Astrocyte (in vitro differentiated cells and primary cell): ENCODE data around the gene SPARC. TPM values are rescaled to one million over a fixed set of nuclear protein-coding genes. Genes with fewer than 3 reads are reported as not detected.

Experiments
- DNase-seq: peaks from one replicate; pipeline ENCODE4 v3.0.0-alpha.2; 2010; ENCODE audit warnings: low read depth
- FAIRE-seq: peaks from 2 replicates; lab custom pipeline; 2011; peaks lifted over from hg19 to GRCh38; lab: Jason Lieb, UNC
- H2AFZ ChIP-seq: 2 replicates; pipeline ENCODE4 v1.6.0; 2012; ENCODE audit warnings: low read depth, low read length, inconsistent platforms
- H3K27ac ChIP-seq: 2 replicates; pipeline ENCODE4 v1.5.1; 2011; ENCODE audit warnings: low read depth, low read length, inconsistent platforms
- H3K27me3 ChIP-seq: 2 replicates; pipeline ENCODE4 v1.6.0; 2011; ENCODE audit warnings: low read length, inconsistent platforms; ENCODE audit not compliant: insufficient read depth
- H3K36me3 ChIP-seq: 2 replicates; pipeline ENCODE4 v1.5.1; 2011; ENCODE audit warnings: low read length, inconsistent platforms; ENCODE audit not compliant: insufficient read depth
- H3K4me1 ChIP-seq: 2 replicates; pipeline ENCODE4 v1.5.1; 2011; ENCODE audit warnings: low read length, inconsistent platforms; ENCODE audit not compliant: insufficient read depth
- H3K4me2 ChIP-seq: 2 replicates; pipeline ENCODE4 v1.6.0; 2012; ENCODE audit warnings: low read length, inconsistent platforms
- H3K4me3 ChIP-seq: 2 replicates; pipeline ENCODE4 v1.5.1; 2011; ENCODE audit warnings: low read depth, mild to moderate bottlenecking, low read length, inconsistent platforms; ENCODE audit not compliant: insufficient read depth
- H3K79me2 ChIP-seq: 2 replicates; pipeline ENCODE4 v1.6.0; 2012; ENCODE audit warnings: mild to moderate bottlenecking, low read length, inconsistent platforms; ENCODE audit not compliant: insufficient read depth
- H3K9ac ChIP-seq: 2 replicates; pipeline ENCODE4 v1.6.0; 2012; ENCODE audit warnings: mild to moderate bottlenecking, low read length, inconsistent platforms
- H3K9me3 ChIP-seq: 2 replicates; pipeline ENCODE4 v1.5.1; 2012; ENCODE audit warnings: low read depth, mild to moderate bottlenecking, low read length, inconsistent platforms; ENCODE audit not compliant: insufficient read depth
- H4K20me1 ChIP-seq: 2 replicates; pipeline ENCODE4 v1.6.0; 2012; ENCODE audit warnings: low read length, inconsistent platforms; ENCODE audit not compliant: insufficient read depth
- H3K27ac Mint-ChIP-seq: one replicate; pipeline ENCODE4 v1.8.0; 2021; ENCODE audit warnings: mild to moderate bottlenecking, mixed read lengths; ENCODE audit not compliant: unreplicated experiment
- H3K27me3 Mint-ChIP-seq: one replicate; pipeline ENCODE4 v1.8.0; 2021; ENCODE audit warnings: low read depth, mixed read lengths; ENCODE audit not compliant: unreplicated experiment
- H3K36me3 Mint-ChIP-seq: one replicate; pipeline ENCODE4 v1.8.0; 2021; ENCODE audit warnings: low read depth, mixed read lengths; ENCODE audit not compliant: unreplicated experiment
- H3K4me1 Mint-ChIP-seq: one replicate; pipeline ENCODE4 v1.8.0; 2021; ENCODE audit warnings: low read depth, mixed read lengths; ENCODE audit not compliant: unreplicated experiment
- H3K4me3 Mint-ChIP-seq: one replicate; pipeline ENCODE4 v1.8.0; 2021; ENCODE audit warnings: mild to moderate bottlenecking, moderate library complexity, mixed read lengths; ENCODE audit not compliant: unreplicated experiment
- H3K9me3 Mint-ChIP-seq: one replicate; pipeline ENCODE4 v1.8.0; 2021; ENCODE audit warnings: mild to moderate bottlenecking, mixed read lengths; ENCODE audit not compliant: unreplicated experiment
- EZH2 ChIP-seq: IDR thresholded peaks from 2 replicates; pipeline ENCODE4 v1.6.1; 2012; ENCODE audit warnings: mild to moderate bottlenecking, low read length, inconsistent platforms; ENCODE audit not compliant: insufficient read depth
- total RNA-seq: library from RNA; stranded (reverse); gene quantifications from 2 replicates; pipeline ENCODE4 v1.2.1, GENCODE V29; 2021
- TF ChIP-seq, protein P1 (sequence below): IDR thresholded peaks from 2 replicates; pipeline ENCODE4 v1.5.1; 2011; ENCODE audit warnings: low read depth, mild to moderate bottlenecking, inconsistent platforms, low read length, moderate library complexity; ENCODE audit not compliant: insufficient read depth

Gene SPARC
- total RNA-seq, 1 donor from 2014 or later, result 15,667 TPM

DNA sequence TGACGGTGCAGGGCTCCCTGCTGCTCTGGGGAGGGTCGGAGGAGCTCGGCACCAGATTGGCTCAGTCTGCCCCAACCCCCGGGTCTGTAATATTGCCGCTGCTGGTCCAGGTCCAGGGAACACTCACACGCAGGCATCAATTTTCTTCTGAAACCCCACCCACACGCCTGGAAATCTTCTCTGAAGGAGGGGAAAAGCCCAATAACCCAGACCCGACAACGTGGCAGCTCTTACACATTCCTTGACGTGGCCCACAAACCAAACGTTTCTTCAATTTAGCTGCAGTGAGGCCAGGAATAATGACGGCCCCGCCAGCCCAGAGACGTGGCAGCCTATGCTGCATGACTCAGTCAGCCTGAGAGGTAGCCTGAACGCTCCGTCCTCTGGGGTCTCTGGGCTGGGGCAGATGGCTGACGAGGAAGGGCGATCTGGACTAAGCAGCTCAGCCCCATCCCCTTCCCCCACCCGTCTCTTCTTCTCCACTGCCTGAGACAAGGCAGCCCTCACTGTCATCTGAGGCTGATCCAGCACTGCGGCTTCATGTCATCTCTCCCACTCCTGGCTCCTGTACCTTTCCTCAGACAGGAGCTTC lies 9.9 kb upstream of the SPARC start:
- no peaks in the 10 kb centered on the region for H3K36me3 Mint-ChIP-seq
- H3K9me3 Mint-ChIP-seq, result no peaks in the 10 kb centered on the region
- Histone ChIP-seq H3K4me2 (peak overlapping the region; percentile 68), H2AFZ (peak overlapping the region; percentile 33), H3K79me2 (no peaks in the 10 kb centered on the region), H4K20me1 (no peaks in the 10 kb centered on the region), H3K4me3 (peak overlapping the region; percentile 19), H3K27me3 (no peaks in the 10 kb centered on the region), H3K9ac (peak overlapping the region; percentile 90), H3K36me3 (no peaks in the 10 kb centered on the region), H3K4me1 (peaks cover 58% of the 10 kb centered on the region), H3K9me3 (no peaks in the 10 kb centered on the region), H3K27ac (peak overlapping the region; percentile 99)
- TF ChIP-seq, protein P1, sequence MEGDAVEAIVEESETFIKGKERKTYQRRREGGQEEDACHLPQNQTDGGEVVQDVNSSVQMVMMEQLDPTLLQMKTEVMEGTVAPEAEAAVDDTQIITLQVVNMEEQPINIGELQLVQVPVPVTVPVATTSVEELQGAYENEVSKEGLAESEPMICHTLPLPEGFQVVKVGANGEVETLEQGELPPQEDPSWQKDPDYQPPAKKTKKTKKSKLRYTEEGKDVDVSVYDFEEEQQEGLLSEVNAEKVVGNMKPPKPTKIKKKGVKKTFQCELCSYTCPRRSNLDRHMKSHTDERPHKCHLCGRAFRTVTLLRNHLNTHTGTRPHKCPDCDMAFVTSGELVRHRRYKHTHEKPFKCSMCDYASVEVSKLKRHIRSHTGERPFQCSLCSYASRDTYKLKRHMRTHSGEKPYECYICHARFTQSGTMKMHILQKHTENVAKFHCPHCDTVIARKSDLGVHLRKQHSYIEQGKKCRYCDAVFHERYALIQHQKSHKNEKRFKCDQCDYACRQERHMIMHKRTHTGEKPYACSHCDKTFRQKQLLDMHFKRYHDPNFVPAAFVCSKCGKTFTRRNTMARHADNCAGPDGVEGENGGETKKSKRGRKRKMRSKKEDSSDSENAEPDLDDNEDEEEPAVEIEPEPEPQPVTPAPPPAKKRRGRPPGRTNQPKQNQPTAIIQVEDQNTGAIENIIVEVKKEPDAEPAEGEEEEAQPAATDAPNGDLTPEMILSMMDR, result no peak
- TF ChIP-seq EZH2, result no peak
- H3K4me3 Mint-ChIP-seq, result peak overlapping the region; percentile 15
- peak overlapping the region; percentile 100 for H3K27ac Mint-ChIP-seq
- peak; percentile 100 for DNase-seq
- H3K27me3 Mint-ChIP-seq, result no peaks in the 10 kb centered on the region
- H3K4me1 Mint-ChIP-seq, result peaks cover 65% of the 10 kb centered on the region
- peak; percentile 66 for FAIRE-seq

GRCh38 chr5:151695464-151695863 lies 8.7 kb upstream of the SPARC start:
- Mint-ChIP-seq H3K9me3 (no peaks in the 10 kb centered on the region), H3K27me3 (no peaks in the 10 kb centered on the region), H3K36me3 (no peaks in the 10 kb centered on the region), H3K4me3 (peak overlapping the region; percentile 41), H3K4me1 (peaks cover 65% of the 10 kb centered on the region), H3K27ac (peak overlapping the region; percentile 100)
- Histone ChIP-seq H3K9ac (peak overlapping the region; percentile 90), H3K27ac (peak overlapping the region; percentile 99), H3K4me1 (peaks cover 54% of the 10 kb centered on the region), H3K79me2 (no peaks in the 10 kb centered on the region), H3K4me3 (no peak overlapping the region), H2AFZ (no peak overlapping the region), H4K20me1 (no peaks in the 10 kb centered on the region), H3K36me3 (no peaks in the 10 kb centered on the region), H3K9me3 (no peaks in the 10 kb centered on the region), H3K27me3 (no peaks in the 10 kb centered on the region), H3K4me2 (peak overlapping the region; percentile 68)
- DNase-seq (no peak), FAIRE-seq (no peak)
- TF ChIP-seq, protein P1, result no peak
- TF ChIP-seq EZH2, result no peak

- DNase-seq (no peak), FAIRE-seq (no peak)
- H3K27ac Mint-ChIP-seq, result peak overlapping the region; percentile 94
- Histone ChIP-seq H3K4me1 (peaks cover 43% of the 10 kb centered on the region), H3K9me3 (no peaks in the 10 kb centered on the region), H4K20me1 (no peaks in the 10 kb centered on the region), H3K27ac (no peak overlapping the region), H3K4me3 (no peak overlapping the region), H3K4me2 (no peak overlapping the region), H3K79me2 (no peaks in the 10 kb centered on the region), H3K27me3 (no peaks in the 10 kb centered on the region), H3K36me3 (no peaks in the 10 kb centered on the region), H2AFZ (peak overlapping the region; percentile 3), H3K9ac (no peak overlapping the region)
- peaks cover 54% of the 10 kb centered on the region for H3K4me1 Mint-ChIP-seq
- no peak overlapping the region for H3K4me3 Mint-ChIP-seq
- no peaks in the 10 kb centered on the region for H3K27me3 Mint-ChIP-seq
- no peak for TF ChIP-seq EZH2
- TF ChIP-seq, protein P1, result no peak
- no peaks in the 10 kb centered on the region for H3K9me3 Mint-ChIP-seq
- H3K36me3 Mint-ChIP-seq, result no peaks in the 10 kb centered on the region
These were observed 7.3 kb upstream of the SPARC start for GRCh38 chr5:151694035-151694485.
